Measurements from ENCODE around the gene FAM114A1. TPM values are rescaled to one million over a fixed set of nuclear protein-coding genes. Genes with fewer than 3 reads are reported as not detected.

Gene FAM114A1
- total RNA-seq, 2 donors from 2014 or later, result 76.3 to 88.3 TPM

GRCh38 chr4:38866973-38867477 lies 581 bp upstream of the FAM114A1 start:
- peak overlapping the region; percentile 73 for H3K4me3 ChIP-seq
- TF ChIP-seq CTCF (IDR thresholded peaks at IDR 0.05), result no peak
- H3K27me3 ChIP-seq, result no peaks in the 10 kb centered on the region
- H3K9ac ChIP-seq (ENCODE audit: low read depth in 2 of 2, low read length in 2 of 2), result peak overlapping the region; percentile 57 to 71
- H3K4me1 ChIP-seq, result no peaks in the 10 kb centered on the region
- peak overlapping the region; percentile 91 for H3K27ac ChIP-seq
- DNase-seq, result no peak
- H3K36me3 ChIP-seq, result no peaks in the 10 kb centered on the region
- H3K9me3 ChIP-seq, result no peaks in the 10 kb centered on the region
- intact Hi-C loops (cut with DNase I), result no loop called here

GRCh38 chr4:38868059-38868960 lies 704 bp downstream of the FAM114A1 start:
- TF ChIP-seq CTCF (IDR thresholded peaks at IDR 0.05), result no peak
- H3K36me3 ChIP-seq, result no peaks in the 10 kb centered on the region
- H3K9ac ChIP-seq (ENCODE audit: low read depth in 2 of 2, low read length in 2 of 2), result peak overlapping the region; percentile 96
- DNase-seq, result peak; percentile 73
- intact Hi-C loops (cut with DNase I), result no loop called here
- no peaks in the 10 kb centered on the region for H3K4me1 ChIP-seq
- H3K4me3 ChIP-seq, result peak overlapping the region; percentile 73
- H3K27me3 ChIP-seq, result no peaks in the 10 kb centered on the region
- no peaks in the 10 kb centered on the region for H3K9me3 ChIP-seq
- peak overlapping the region; percentile 91 for H3K27ac ChIP-seq

- no peak overlapping the region for H3K4me3 ChIP-seq
- intact Hi-C loops (cut with DNase I), result no loop called here
- H3K36me3 ChIP-seq, result no peaks in the 10 kb centered on the region
- H3K9ac ChIP-seq (ENCODE audit: low read depth in 2 of 2, low read length in 2 of 2), result peak overlapping the region in 1 of 2 donors; percentile 96
- DNase-seq, result no peak
- peak overlapping the region; percentile 91 for H3K27ac ChIP-seq
- H3K4me1 ChIP-seq, result peaks cover 5% of the 10 kb centered on the region
- TF ChIP-seq CTCF (IDR thresholded peaks at IDR 0.05), result no peak
- H3K27me3 ChIP-seq, result no peaks in the 10 kb centered on the region
- no peaks in the 10 kb centered on the region for H3K9me3 ChIP-seq
Measured at GRCh38 chr4:38869511-38869910, 1.9 kb downstream of the FAM114A1 start.

GRCh38 chr4:38870098-38870808 lies 2.6 kb downstream of the FAM114A1 start:
- Histone ChIP-seq H3K27ac (no peak overlapping the region), H3K36me3 (no peaks in the 10 kb centered on the region), H3K27me3 (no peaks in the 10 kb centered on the region), H3K4me3 (no peak overlapping the region), H3K9me3 (no peaks in the 10 kb centered on the region), H3K4me1 (peaks cover 5% of the 10 kb centered on the region), H3K9ac (ENCODE audit: low read depth in 2 of 2, low read length in 2 of 2) (no peak overlapping the region)
- no peak for TF ChIP-seq CTCF (IDR thresholded peaks at IDR 0.05)
- no peak for DNase-seq
- intact Hi-C loops (cut with DNase I), result no loop called here

GRCh38 chr4:38871593-38871992 lies 4.0 kb downstream of the FAM114A1 start:
- no peak for TF ChIP-seq CTCF (IDR thresholded peaks at IDR 0.05)
- DNase-seq, result no peak
- H3K4me3 ChIP-seq, result no peak overlapping the region
- H3K36me3 ChIP-seq, result no peaks in the 10 kb centered on the region
- peaks cover 5% of the 10 kb centered on the region for H3K4me1 ChIP-seq
- intact Hi-C loops (cut with DNase I), result no loop called here
- peak overlapping the region; percentile 43 for H3K27ac ChIP-seq
- H3K9me3 ChIP-seq, result no peaks in the 10 kb centered on the region
- H3K9ac ChIP-seq (ENCODE audit: low read depth in 2 of 2, low read length in 2 of 2), result no peak overlapping the region
- H3K27me3 ChIP-seq, result no peaks in the 10 kb centered on the region

Data from colonic mucosa (tissue), 4 donors.